ENCODE measurements around the gene BGLAP.
A peak's percentile ranks its signal among the peaks of the same experiment; 100 is the strongest.

Gene BGLAP

GRCh38 chr1:156236164-156236563 is 5.8 kb upstream of the BGLAP start:
- H3K4me3 ChIP-seq (ENCODE audit: low read length), result no peak overlapping the region
- DNase-seq (ENCODE audit: low read depth), result no peak
- no peak for TF ChIP-seq CTCF (IDR thresholded peaks at IDR 0.05; ENCODE audit: insufficient read depth, low read depth, low read length, missing control alignments)

GRCh38 chr1:156238248-156238647 is 3.7 kb upstream of the BGLAP start:
- no peak overlapping the region for H3K4me3 ChIP-seq (ENCODE audit: low read length)
- no peak for TF ChIP-seq CTCF (IDR thresholded peaks at IDR 0.05; ENCODE audit: insufficient read depth, low read depth, low read length, missing control alignments)
- no peak for DNase-seq (ENCODE audit: low read depth)

GRCh38 chr1:156241311-156241811 is 623 bp upstream of the BGLAP start:
- H3K4me3 ChIP-seq (ENCODE audit: low read length), result no peak overlapping the region
- peak; percentile 62 for DNase-seq (ENCODE audit: low read depth)
- no peak for TF ChIP-seq CTCF (IDR thresholded peaks at IDR 0.05; ENCODE audit: insufficient read depth, low read depth, low read length, missing control alignments)

GRCh38 chr1:156242738-156243137 is 754 bp downstream of the BGLAP start:
- no peak for DNase-seq (ENCODE audit: low read depth)
- no peak overlapping the region for H3K4me3 ChIP-seq (ENCODE audit: low read length)
- TF ChIP-seq CTCF (IDR thresholded peaks at IDR 0.05; ENCODE audit: insufficient read depth, low read depth, low read length, missing control alignments), result no peak

- H3K4me3 ChIP-seq (ENCODE audit: low read length), result no peak overlapping the region
- DNase-seq (ENCODE audit: low read depth), result no peak
- TF ChIP-seq CTCF (IDR thresholded peaks at IDR 0.05; ENCODE audit: insufficient read depth, low read depth, low read length, missing control alignments), result no peak
These were observed 2.1 kb downstream of the BGLAP start for GRCh38 chr1:156244126-156244525.

- no peak for DNase-seq (ENCODE audit: low read depth)
- no peak for TF ChIP-seq CTCF (IDR thresholded peaks at IDR 0.05; ENCODE audit: insufficient read depth, low read depth, low read length, missing control alignments)
- no peak overlapping the region for H3K4me3 ChIP-seq (ENCODE audit: low read length)
These were observed 2.7 kb downstream of the BGLAP start for GRCh38 chr1:156244712-156245111.

GRCh38 chr1:156245451-156246232 is 3.7 kb downstream of the BGLAP start:
- TF ChIP-seq CTCF (IDR thresholded peaks at IDR 0.05; ENCODE audit: insufficient read depth, low read depth, low read length, missing control alignments), result no peak
- DNase-seq (ENCODE audit: low read depth), result peak; percentile 44
- H3K4me3 ChIP-seq (ENCODE audit: low read length), result peak overlapping the region; percentile 3
